HepG2 (cell line): ENCODE measurements around the gene AUTS2. TPM values are rescaled to one million over a fixed set of nuclear protein-coding genes. Genes with fewer than 3 reads are reported as not detected.

Experiments used
- ATAC-seq: fragments of 200-7000 bp; cut with Tn5 transposase; 3 replicates; pipeline ENCODE4 v1.9.1; 2020; ENCODE audit warnings: mild to moderate bottlenecking, moderate library complexity
- BruUV-seq: library from RNA; stranded (reverse); fragments of 400-500 nt; replicated peaks from 2 replicates; lab custom pipeline; 2021; lab: Mats Ljungman, UMichigan
- CTCF ChIA-PET: fragments of 300-600 bp; formaldehyde crosslinking; extraction: SDS; loops from one replicate; lab custom pipeline; 2021; ENCODE audit warnings: low total read pairs, inconsistent platforms, low intra/inter-chr PET ratio; lab: Yijun Ruan, JAX
- POLR2A ChIA-PET: fragments of 350-600 bp; sonication (Branson Sonifier 250); formaldehyde crosslinking; loops from one replicate; lab custom pipeline; 2020; ENCODE audit warnings: antibody characterized with exemption, inconsistent platforms; lab: Yijun Ruan, JAX
- DNase-seq: peaks from one replicate; pipeline ENCODE4 v3.0.0-alpha.2; 2015; ENCODE audit warnings: low spot score
- FAIRE-seq: peaks from 3 replicates; lab custom pipeline; 2011; peaks lifted over from hg19 to GRCh38; lab: Jason Lieb, UNC
- H2AFZ ChIP-seq: one replicate; pipeline ENCODE4 v1.6.1; 2011; ENCODE audit warnings: low read length, inconsistent platforms
- H3K27ac ChIP-seq: fragments of 300-600 bp; 3 replicates; pipeline ENCODE4 v1.8.0; 2011; ENCODE audit warnings: mixed run types, mild to moderate bottlenecking, mixed read lengths, low read length, inconsistent platforms; ENCODE audit not compliant: insufficient read depth; ENCODE audit errors: extremely low read length
- H3K27me3 ChIP-seq, 2 experiments: fragments of 200-600 bp in 1 of 2; 2 replicates in 1 of 2; 3 replicates in 1 of 2; pipeline versions ENCODE4 v1.6.0 to v1.8.0; 2011; ENCODE audit warnings: low read length in 2 of 2, mild to moderate bottlenecking in 2 of 2, moderate library complexity in 2 of 2, inconsistent platforms in 1 of 2; ENCODE audit not compliant: insufficient read depth in 2 of 2, control insufficient read depth in 1 of 2
- H3K36me3 ChIP-seq, 2 experiments: fragments of 200-600 bp in 1 of 2; replicated peaks in 1 of 2; 2 replicates in 1 of 2; 3 replicates in 1 of 2; pipeline versions ENCODE4 v1.5.1 to v1.8.0; 2011; ENCODE audit warnings: low read length in 2 of 2, inconsistent platforms in 1 of 2; ENCODE audit not compliant: insufficient read depth in 2 of 2, control insufficient read depth in 1 of 2
- H3K4me1 ChIP-seq: 2 replicates; pipeline ENCODE4 v1.5.1; 2012; ENCODE audit warnings: low read length, inconsistent platforms; ENCODE audit not compliant: insufficient read depth
- H3K4me2 ChIP-seq: 2 replicates; pipeline ENCODE4 v1.6.0; 2011; ENCODE audit warnings: low read depth, low read length, inconsistent platforms
- H3K4me3 ChIP-seq, 3 experiments: fragments of 200-600 bp in 1 of 3; sonication (generic), shearing (Covaris generic) in 1 of 3; replicated peaks in 1 of 3; 2 replicates each; pipeline ENCODE4 v1.5.1; 2011 to 2016; ENCODE audit warnings: low read length in 3 of 3, inconsistent platforms in 2 of 3, low read depth in 2 of 3, mild to moderate bottlenecking in 2 of 3, control low read depth in 1 of 3, mixed read lengths in 1 of 3; ENCODE audit not compliant: insufficient read depth in 1 of 3
- H3K79me2 ChIP-seq: one replicate; pipeline ENCODE4 v1.6.1; 2011; ENCODE audit warnings: low read length, inconsistent platforms; ENCODE audit not compliant: insufficient read depth
- H3K9ac ChIP-seq: 2 replicates; pipeline ENCODE4 v1.6.0; 2011; ENCODE audit warnings: mild to moderate bottlenecking, low read depth, low read length, inconsistent platforms; ENCODE audit not compliant: insufficient read depth
- H3K9me3 ChIP-seq: 2 replicates; pipeline ENCODE4 v1.5.1; 2012; ENCODE audit warnings: mild to moderate bottlenecking, low read length
- H4K20me1 ChIP-seq: 2 replicates; pipeline ENCODE4 v1.6.0; 2011; ENCODE audit warnings: inconsistent platforms, mild to moderate bottlenecking, low read length, moderate library complexity; ENCODE audit not compliant: insufficient read depth
- ATF6 ChIP-seq: sonication (generic); formaldehyde crosslinking; conservative IDR thresholded peaks from 2 replicates; pipeline ENCODE4 v1.4.0; 2020; ENCODE audit warnings: missing genetic modification reagents
- THAP7 ChIP-seq: sonication (generic); formaldehyde crosslinking; IDR thresholded peaks from 2 replicates; pipeline ENCODE4 v1.8.1; 2023; ENCODE audit warnings: mild to moderate bottlenecking, missing genetic modification reagents
- ZNF383 ChIP-seq: sonication (generic); formaldehyde crosslinking; IDR thresholded peaks from 2 replicates; pipeline ENCODE4 v1.4.0; 2020; ENCODE audit warnings: missing genetic modification reagents, mild to moderate bottlenecking, borderline replicate concordance
- WGBS: methylation state at CpG from one replicate; pipeline ENCODE4 v1.1.6; 2017; ENCODE audit warnings: low lambda C conversion rate; 5-methylcytosine and 5-hydroxymethylcytosine counted together
- in situ Hi-C: cut with HindIII; loops from 2 replicates; pipeline ENCODE4 v1.10.0; 2017; ENCODE audit warnings: low pct_unique_long_range_greater_than_20kb; ENCODE audit not compliant: extremely low pct_ligation_motif_present
- intact Hi-C: fragments of 100-400 bp; cut with micrococcal nuclease; formaldehyde crosslinking; loops from one replicate; pipeline ENCODE4 v1.10.0; 2022; ENCODE audit not compliant: unreplicated experiment
- polyA plus RNA-seq, 8 experiments: library from polyadenylated mRNA; depleted of rRNA in 3 of 8; stranded (reverse) in 7 of 8; unstranded in 1 of 8; fragments of >200 nt; fragmentation: Illumina TruSeq in 4 of 8; extraction: Trizol in 4 of 8; gene quantifications; 2 replicates each; pipeline versions ENCODE4 v1.2.1 to v1.2.3, GENCODE V29; 2011 to 2016; ENCODE audit warnings: low read depth in 4 of 8, missing spikeins in 1 of 8, mixed read lengths in 1 of 8; ENCODE audit not compliant: insufficient read depth in 1 of 8
- total RNA-seq, 5 experiments: library from RNA; depleted of rRNA; stranded (reverse); fragments of >200 nt; fragmentation: Illumina TruSeq; extraction: Trizol; gene quantifications; 2 replicates each; pipeline ENCODE4 v1.2.3, GENCODE V29; 2016; ENCODE audit warnings: low read depth in 1 of 5

The AUTS2 gene
- total and polyA plus RNA-seq, 2 of the 13 experiments (the other 11 are each of a cell fraction or from before 2014, with no cell fraction given): 0.38 TPM; not detected in 1

- CTCF ChIA-PET: no interaction called here
Measured at GRCh38 chr7:69735582-69735981, 137.3 kb downstream of the AUTS2 start.

More at GRCh38 chr7:69735582-69735981, 137.3 kb downstream of the AUTS2 start:
- Histone ChIP-seq H3K36me3 (no peaks in the 10 kb centered on the region), H2AFZ (no peak overlapping the region), H3K79me2 (no peaks in the 10 kb centered on the region), H3K4me2 (no peak overlapping the region), H3K4me3 (no peak overlapping the region), H3K9me3 (no peaks in the 10 kb centered on the region), H4K20me1 (no peaks in the 10 kb centered on the region), H3K4me1 (no peaks in the 10 kb centered on the region), H3K27me3 (no peaks in the 10 kb centered on the region), H3K9ac (no peak overlapping the region), H3K27ac (no peak overlapping the region)
- DNase-seq: no peak
- TF ChIP-seq ZNF383 (CRISPR knock-in tag) (no peak), THAP7 (CRISPR knock-in tag) (no peak), ATF6 (no peak)
- BruUV-seq: no TSS peak
- ATAC-seq: no peak
- intact Hi-C loops (no loop called here), in situ Hi-C loops (no loop called here)
- no CpG with 5 or more reads among the region's 2 CpGs for WGBS
- FAIRE-seq: no peak
- POLR2A ChIA-PET: no interaction called here
